ENCODE measurements around the gene CLIP3. TPM values are rescaled to one million over a fixed set of nuclear protein-coding genes. Genes with fewer than 3 reads are reported as not detected.

The CLIP3 gene
- total and polyA plus RNA-seq, 2 of the 13 experiments (the other 11 are each of a cell fraction or from before 2014, with no cell fraction given): 0.15 to 1.2 TPM

GRCh38 chr19:35990156-35990555 lies 42.5 kb downstream of the CLIP3 start (continued):
- TF ChIP-seq POLR2AphosphoS2 (IDR thresholded peaks at IDR 0.05; ENCODE audit: low read depth, low read length) (no peak), ZNF225 (CRISPR knock-in tag; IDR thresholded peaks at IDR 0.05) (no peak), TEAD2 (CRISPR knock-in tag; IDR thresholded peaks at IDR 0.05) (no peak)

DNA sequence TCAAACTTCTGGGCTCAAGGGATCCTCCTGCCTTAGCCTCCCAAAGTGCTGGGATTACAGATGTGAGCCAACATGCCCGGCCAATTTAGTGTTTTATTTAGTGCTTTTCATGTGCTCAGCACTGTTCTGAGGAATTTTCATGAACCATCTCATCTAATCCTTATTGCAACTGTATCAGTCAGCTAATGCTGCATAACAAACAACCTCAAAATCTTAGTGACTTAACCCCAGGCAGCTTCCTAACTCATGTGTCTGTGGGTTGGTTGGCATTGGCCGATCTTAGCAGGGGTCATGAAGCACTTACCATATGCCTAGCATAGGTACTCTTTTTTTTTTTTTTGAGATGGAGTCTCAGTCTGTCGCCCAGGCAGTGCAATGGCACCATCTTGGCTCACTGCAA lies 43.8 kb downstream of the CLIP3 start:
- Histone ChIP-seq H3K27me3 (ENCODE audit: control insufficient read depth in 1 of 2, insufficient read depth in 2 of 2, low read length in 2 of 2) (peaks cover 0 to 30% of the 10 kb centered on the region in 2 experiments; a peak in 3 of 5 replicates), H3K4me2 (ENCODE audit: low read depth, low read length) (no peak overlapping the region), H2AFZ (ENCODE audit: low read length) (no peak overlapping the region), H3K27ac (ENCODE audit: extremely low read length, insufficient read depth, low read length) (no peak overlapping the region), H4K20me1 (ENCODE audit: insufficient read depth, low read length) (no peaks in the 10 kb centered on the region), H3K36me3 (replicated peaks in 1 of 2; ENCODE audit: control insufficient read depth in 1 of 2, insufficient read depth in 2 of 2, low read length in 2 of 2) (no peaks in the 10 kb centered on the region), H3K4me3 (replicated peaks in 1 of 3; ENCODE audit: insufficient read depth in 1 of 3, low read depth in 2 of 3, low read length in 3 of 3) (no peak overlapping the region), H3K79me2 (ENCODE audit: insufficient read depth, low read length) (no peaks in the 10 kb centered on the region), H3K9ac (ENCODE audit: insufficient read depth, low read depth, low read length) (no peak overlapping the region), H3K9me3 (ENCODE audit: low read length) (no peaks in the 10 kb centered on the region), H3K4me1 (ENCODE audit: insufficient read depth, low read length) (peaks cover 21% of the 10 kb centered on the region)
- no peak for ATAC-seq
- intact Hi-C loops (cut with micrococcal nuclease; ENCODE audit: unreplicated experiment) (no loop called here), in situ Hi-C loops (cut with HindIII; ENCODE audit: extremely low pct_ligation_motif_present, low pct_unique_long_range_greater_than_20kb) (no loop called here)
- TF ChIP-seq ZNF556 (CRISPR knock-in tag; IDR thresholded peaks at IDR 0.05; ENCODE audit: borderline replicate concordance) (no peak), RBAK (CRISPR knock-in tag; IDR thresholded peaks at IDR 0.05) (peak; percentile 97)
- 53% methylated on average over 2 of the region's 3 CpGs for WGBS (ENCODE audit: low lambda C conversion rate)
- ChIA-PET CTCF (ENCODE audit: low intra/inter-chr PET ratio, low total read pairs) (no interaction called here), POLR2A (no interaction called here)
- no TSS peak for BruUV-seq (replicated peaks)
- DNase-seq (ENCODE audit: low spot score): no peak
- FAIRE-seq: no peak

DNA sequence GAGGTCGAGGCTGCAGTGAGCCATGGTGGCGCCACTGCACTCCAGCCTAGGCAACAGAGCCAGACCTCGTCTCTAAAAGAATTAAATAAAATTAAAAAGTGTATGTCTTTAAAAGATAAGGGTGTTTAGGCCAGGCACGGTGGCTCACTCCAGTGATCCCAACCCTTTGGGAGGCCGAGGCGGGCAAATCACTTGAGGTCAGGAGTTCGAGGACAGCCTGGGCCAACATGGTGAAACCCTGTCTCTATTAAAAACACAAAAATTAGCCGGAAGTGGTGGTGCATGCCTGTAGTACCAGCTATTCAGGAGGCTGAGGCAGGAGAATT lies 45.1 kb downstream of the CLIP3 start:
- ChIA-PET CTCF (ENCODE audit: low intra/inter-chr PET ratio, low total read pairs) (no interaction called here), POLR2A (no interaction called here)
- intact Hi-C loops (cut with micrococcal nuclease; ENCODE audit: unreplicated experiment): no loop called here

More for the DNA sequence above, 45.1 kb downstream of the CLIP3 start:
- no TSS peak for BruUV-seq (replicated peaks)
- Histone ChIP-seq H3K27ac (ENCODE audit: extremely low read length, insufficient read depth, low read length) (no peak overlapping the region), H3K4me2 (ENCODE audit: low read depth, low read length) (peak overlapping the region; percentile 57; the same call in 1 of the 2 replicates), H3K4me1 (ENCODE audit: insufficient read depth, low read length) (peaks cover 21% of the 10 kb centered on the region), H3K9me3 (ENCODE audit: low read length) (no peaks in the 10 kb centered on the region), H3K4me3 (replicated peaks in 1 of 3; ENCODE audit: insufficient read depth in 1 of 3, low read depth in 2 of 3, low read length in 3 of 3) (peak overlapping the region; percentile 35 to 62 (median 47); a peak in 4 of 6 replicates), H2AFZ (ENCODE audit: low read length) (no peak overlapping the region), H3K36me3 (replicated peaks in 1 of 2; ENCODE audit: control insufficient read depth in 1 of 2, insufficient read depth in 2 of 2, low read length in 2 of 2) (no peaks in the 10 kb centered on the region), H3K79me2 (ENCODE audit: insufficient read depth, low read length) (no peaks in the 10 kb centered on the region), H3K27me3 (ENCODE audit: control insufficient read depth in 1 of 2, insufficient read depth in 2 of 2, low read length in 2 of 2) (peaks cover 0 to 35% of the 10 kb centered on the region in 2 experiments; a peak in 4 of 5 replicates), H3K9ac (ENCODE audit: insufficient read depth, low read depth, low read length) (no peak overlapping the region), H4K20me1 (ENCODE audit: insufficient read depth, low read length) (no peaks in the 10 kb centered on the region)
- DNase-seq (ENCODE audit: low spot score) (no peak), ATAC-seq (no peak), FAIRE-seq (no peak)
- WGBS (ENCODE audit: low lambda C conversion rate): 7% methylated on average over 8 of the region's 8 CpGs
- no peak for TF ChIP-seq SMARCE1 (IDR thresholded peaks at IDR 0.05; ENCODE audit: borderline replicate concordance)
- TF ChIP-seq, protein P1, sequence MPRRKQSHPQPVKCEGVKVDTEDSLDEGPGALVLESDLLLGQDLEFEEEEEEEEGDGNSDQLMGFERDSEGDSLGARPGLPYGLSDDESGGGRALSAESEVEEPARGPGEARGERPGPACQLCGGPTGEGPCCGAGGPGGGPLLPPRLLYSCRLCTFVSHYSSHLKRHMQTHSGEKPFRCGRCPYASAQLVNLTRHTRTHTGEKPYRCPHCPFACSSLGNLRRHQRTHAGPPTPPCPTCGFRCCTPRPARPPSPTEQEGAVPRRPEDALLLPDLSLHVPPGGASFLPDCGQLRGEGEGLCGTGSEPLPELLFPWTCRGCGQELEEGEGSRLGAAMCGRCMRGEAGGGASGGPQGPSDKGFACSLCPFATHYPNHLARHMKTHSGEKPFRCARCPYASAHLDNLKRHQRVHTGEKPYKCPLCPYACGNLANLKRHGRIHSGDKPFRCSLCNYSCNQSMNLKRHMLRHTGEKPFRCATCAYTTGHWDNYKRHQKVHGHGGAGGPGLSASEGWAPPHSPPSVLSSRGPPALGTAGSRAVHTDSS (CRISPR knock-in tag; conservative IDR thresholded peaks at IDR 0.05): no peak
- 0 out of 2 replicates have a peak, but pooled peaks have one; percentile 9 for TF ChIP-seq TBX2 (CRISPR knock-in tag; IDR thresholded peaks at IDR 0.05; ENCODE audit: borderline replicate concordance)
- in situ Hi-C loops (cut with HindIII; ENCODE audit: extremely low pct_ligation_motif_present, low pct_unique_long_range_greater_than_20kb): no loop called here

All from HepG2 (cell line).